GM18951 (cell line): Measurements from ENCODE around the gene NOP9.

Source experiments
- POLR2A ChIP-seq: IDR thresholded peaks from 4 replicates; pipeline ENCODE4 v1.6.1; 2011; ENCODE audit warnings: mild to moderate bottlenecking; ENCODE audit not compliant: insufficient read length, insufficient read depth; ENCODE audit errors: extremely low read depth
- in situ Hi-C: fragments of 300-500 bp; cut with MboI; formaldehyde crosslinking; loops from one replicate; pipeline ENCODE4 v1.12.0; 2022; ENCODE audit warnings: low sequenced_read_pairs, mixed read lengths, inconsistent platforms; ENCODE audit not compliant: unreplicated experiment

Gene NOP9

DNA sequence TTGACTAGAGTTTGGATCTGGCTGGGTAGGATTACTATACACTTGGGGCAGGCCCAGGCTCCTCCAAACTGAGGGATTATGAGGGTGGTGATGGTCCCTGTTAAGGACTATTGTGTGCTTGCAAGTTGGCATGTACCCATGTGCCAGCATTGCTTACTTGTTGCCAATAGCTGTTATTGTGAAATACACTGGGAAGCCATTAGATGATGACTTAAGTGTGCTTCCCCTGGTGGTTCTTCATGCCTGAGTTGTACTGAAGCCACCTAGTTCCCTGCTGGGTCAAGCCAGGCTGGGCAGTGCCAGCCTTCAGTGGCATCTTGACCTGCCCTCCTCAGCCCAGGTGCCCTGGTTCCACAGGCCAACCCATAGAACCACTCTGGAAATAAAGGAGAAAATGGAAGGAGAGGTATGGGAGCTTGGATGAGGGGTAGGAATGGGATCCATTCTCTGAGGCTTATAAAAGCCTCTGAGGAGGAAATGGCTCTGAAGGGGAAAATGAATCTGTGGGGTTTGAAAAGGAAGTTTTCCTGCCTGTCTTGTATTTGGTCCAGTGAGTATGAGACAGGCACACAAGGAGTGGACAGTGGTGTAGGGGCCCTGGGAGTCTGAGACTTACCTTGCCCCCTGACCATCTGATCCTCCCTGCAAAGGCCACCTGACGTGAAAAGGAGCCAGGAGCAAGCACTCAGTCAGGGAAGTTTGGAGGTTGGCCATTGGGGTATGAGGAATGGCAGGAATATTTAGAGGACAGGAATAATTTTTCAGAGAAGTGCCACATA lies 12.4 kb downstream of the NOP9 start:
- TF ChIP-seq POLR2A, result no peak
- in situ Hi-C loops, result no loop called here

GRCh38 chr14:24312736-24313507 lies 13.3 kb downstream of the NOP9 start:
- no peak for TF ChIP-seq POLR2A
- in situ Hi-C loops, result no loop called here

DNA sequence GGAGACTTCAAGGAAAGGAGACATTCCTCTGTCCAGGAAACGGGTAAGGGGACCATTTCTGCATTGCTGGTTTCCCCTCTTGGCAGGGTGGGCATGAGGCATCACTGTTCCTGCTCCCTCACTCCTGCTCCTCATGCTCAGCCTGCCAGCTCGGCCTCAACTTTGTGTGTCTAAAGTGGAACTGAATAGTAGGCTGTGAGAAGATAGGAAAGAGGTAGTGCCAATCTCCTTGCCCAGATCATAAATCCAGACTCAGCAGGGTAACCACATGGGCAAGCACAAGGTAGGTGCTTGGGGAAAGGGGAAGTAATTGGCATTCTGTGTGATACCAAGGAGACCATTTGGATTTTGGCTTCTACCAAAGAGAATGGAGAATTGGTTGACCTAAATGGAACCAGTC lies 14.3 kb downstream of the NOP9 start:
- in situ Hi-C loops, result no loop called here
- no peak for TF ChIP-seq POLR2A

- TF ChIP-seq POLR2A, result no peak
- in situ Hi-C loops, result no loop called here
Measured at GRCh38 chr14:24314377-24315193, 14.9 kb downstream of the NOP9 start.

DNA sequence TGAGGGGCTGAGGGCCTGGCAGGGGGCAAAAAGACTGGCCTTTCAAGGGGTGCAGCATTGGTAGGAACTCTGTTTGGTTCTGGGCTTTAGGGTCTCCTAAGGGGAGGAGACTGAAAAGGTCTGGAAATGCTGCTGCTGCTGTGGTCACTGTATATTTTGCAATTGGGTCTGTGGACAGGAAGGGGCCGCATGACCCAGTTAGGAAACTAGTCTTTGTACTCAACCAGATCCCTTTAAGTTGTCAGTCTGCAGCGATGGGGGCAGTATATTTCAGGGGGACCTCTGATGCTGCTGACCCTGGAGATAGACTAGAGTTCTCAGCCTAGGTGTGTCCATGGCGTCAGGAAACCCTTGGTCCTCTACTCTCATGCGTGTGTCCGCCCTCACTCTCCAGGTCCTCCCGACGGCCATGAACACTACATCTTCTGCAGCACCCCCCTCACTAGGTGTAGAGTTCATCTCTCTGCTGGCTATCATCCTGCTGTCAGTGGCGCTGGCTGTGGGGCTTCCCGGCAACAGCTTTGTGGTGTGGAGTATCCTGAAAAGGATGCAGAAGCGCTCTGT lies 15.7 kb downstream of the NOP9 start:
- in situ Hi-C loops, result no loop called here
- TF ChIP-seq POLR2A, result no peak

DNA sequence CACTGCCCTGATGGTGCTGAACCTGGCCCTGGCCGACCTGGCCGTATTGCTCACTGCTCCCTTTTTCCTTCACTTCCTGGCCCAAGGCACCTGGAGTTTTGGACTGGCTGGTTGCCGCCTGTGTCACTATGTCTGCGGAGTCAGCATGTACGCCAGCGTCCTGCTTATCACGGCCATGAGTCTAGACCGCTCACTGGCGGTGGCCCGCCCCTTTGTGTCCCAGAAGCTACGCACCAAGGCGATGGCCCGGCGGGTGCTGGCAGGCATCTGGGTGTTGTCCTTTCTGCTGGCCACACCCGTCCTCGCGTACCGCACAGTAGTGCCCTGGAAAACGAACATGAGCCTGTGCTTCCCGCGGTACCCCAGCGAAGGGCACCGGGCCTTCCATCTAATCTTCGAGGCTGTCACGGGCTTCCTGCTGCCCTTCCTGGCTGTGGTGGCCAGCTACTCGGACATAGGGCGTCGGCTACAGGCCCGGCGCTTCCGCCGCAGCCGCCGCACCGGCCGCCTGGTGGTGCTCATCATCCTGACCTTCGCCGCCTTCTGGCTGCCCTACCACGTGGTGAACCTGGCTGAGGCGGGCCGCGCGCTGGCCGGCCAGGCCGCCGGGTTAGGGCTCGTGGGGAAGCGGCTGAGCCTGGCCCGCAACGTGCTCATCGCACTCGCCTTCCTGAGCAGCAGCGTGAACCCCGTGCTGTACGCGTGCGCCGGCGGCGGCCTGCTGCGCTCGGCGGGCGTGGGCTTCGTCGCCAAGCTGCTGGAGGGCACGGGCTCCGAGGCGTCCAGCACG lies 16.4 kb downstream of the NOP9 start:
- TF ChIP-seq POLR2A, result no peak
- in situ Hi-C loops, result no loop called here

- in situ Hi-C loops, result no loop called here
- no peak for TF ChIP-seq POLR2A
Measured at GRCh38 chr14:24316597-24316950, 16.9 kb downstream of the NOP9 start.

GRCh38 chr14:24317141-24317928 lies 17.7 kb downstream of the NOP9 start:
- TF ChIP-seq POLR2A, result no peak
- in situ Hi-C loops, result no loop called here

DNA sequence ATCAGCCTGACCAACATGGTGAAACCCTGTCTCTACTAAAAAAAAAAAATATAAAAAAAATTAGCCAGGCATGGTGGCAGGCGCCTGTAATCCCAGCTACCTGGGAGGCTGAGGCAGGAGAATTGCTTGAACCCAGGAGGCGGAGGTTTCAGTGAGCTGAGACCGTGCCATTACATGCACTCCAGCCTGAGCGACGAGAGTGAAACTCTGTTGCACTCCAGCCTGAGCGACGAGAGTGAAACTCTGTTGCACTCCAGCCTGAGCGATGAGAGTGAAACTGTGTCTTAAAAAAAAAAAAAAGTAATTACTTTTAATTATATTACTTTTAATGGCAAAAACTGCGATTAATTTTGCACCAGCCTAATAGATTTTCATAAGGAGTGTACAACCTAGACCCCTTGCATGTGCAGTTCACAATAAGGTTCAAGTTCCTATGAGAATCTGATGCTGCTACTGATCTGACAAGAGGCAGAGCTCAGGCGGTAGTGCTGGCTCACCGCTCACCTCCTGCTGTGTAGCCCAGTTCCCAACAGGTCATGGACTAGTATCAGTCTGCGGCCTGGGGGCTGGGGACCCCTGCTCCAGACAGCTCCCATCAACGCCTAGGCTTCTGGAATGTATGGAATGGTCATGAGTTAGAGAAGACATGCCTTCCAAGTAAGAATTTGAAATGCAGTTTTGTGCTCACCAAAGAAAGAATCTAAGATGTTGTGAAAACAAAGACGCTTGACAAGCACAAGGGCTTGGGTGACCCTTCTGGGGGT lies 21.7 kb downstream of the NOP9 start:
- TF ChIP-seq POLR2A, result no peak

GRCh38 chr14:24322672-24323071 lies 23.0 kb downstream of the NOP9 start:
- in situ Hi-C loops, result no loop called here
- no peak for TF ChIP-seq POLR2A

More for the DNA sequence above, 21.7 kb downstream of the NOP9 start:
- in situ Hi-C loops, result no loop called here

GRCh38 chr14:24323341-24323740 lies 23.7 kb downstream of the NOP9 start:
- in situ Hi-C loops, result no loop called here
- no peak for TF ChIP-seq POLR2A
